Astrocyte (in vitro differentiated cells and primary cell): ENCODE measurements around the gene SIRPB2. TPM values are rescaled to one million over a fixed set of nuclear protein-coding genes. Genes with fewer than 3 reads are reported as not detected.

ENCODE experiments used
- DNase-seq: peaks from one replicate; pipeline ENCODE4 v3.0.0-alpha.2; 2010; ENCODE audit warnings: low read depth
- FAIRE-seq: peaks from 2 replicates; lab custom pipeline; 2011; peaks lifted over from hg19 to GRCh38; lab: Jason Lieb, UNC
- H2AFZ ChIP-seq: 2 replicates; pipeline ENCODE4 v1.6.0; 2012; ENCODE audit warnings: low read depth, low read length, inconsistent platforms
- H3K27ac ChIP-seq: 2 replicates; pipeline ENCODE4 v1.5.1; 2011; ENCODE audit warnings: low read depth, low read length, inconsistent platforms
- H3K27me3 ChIP-seq: 2 replicates; pipeline ENCODE4 v1.6.0; 2011; ENCODE audit warnings: low read length, inconsistent platforms; ENCODE audit not compliant: insufficient read depth
- H3K36me3 ChIP-seq: 2 replicates; pipeline ENCODE4 v1.5.1; 2011; ENCODE audit warnings: low read length, inconsistent platforms; ENCODE audit not compliant: insufficient read depth
- H3K4me1 ChIP-seq: 2 replicates; pipeline ENCODE4 v1.5.1; 2011; ENCODE audit warnings: low read length, inconsistent platforms; ENCODE audit not compliant: insufficient read depth
- H3K4me2 ChIP-seq: 2 replicates; pipeline ENCODE4 v1.6.0; 2012; ENCODE audit warnings: low read length, inconsistent platforms
- H3K4me3 ChIP-seq: 2 replicates; pipeline ENCODE4 v1.5.1; 2011; ENCODE audit warnings: low read depth, mild to moderate bottlenecking, low read length, inconsistent platforms; ENCODE audit not compliant: insufficient read depth
- H3K79me2 ChIP-seq: 2 replicates; pipeline ENCODE4 v1.6.0; 2012; ENCODE audit warnings: mild to moderate bottlenecking, low read length, inconsistent platforms; ENCODE audit not compliant: insufficient read depth
- H3K9ac ChIP-seq: 2 replicates; pipeline ENCODE4 v1.6.0; 2012; ENCODE audit warnings: mild to moderate bottlenecking, low read length, inconsistent platforms
- H3K9me3 ChIP-seq: 2 replicates; pipeline ENCODE4 v1.5.1; 2012; ENCODE audit warnings: low read depth, mild to moderate bottlenecking, low read length, inconsistent platforms; ENCODE audit not compliant: insufficient read depth
- H4K20me1 ChIP-seq: 2 replicates; pipeline ENCODE4 v1.6.0; 2012; ENCODE audit warnings: low read length, inconsistent platforms; ENCODE audit not compliant: insufficient read depth
- H3K27ac Mint-ChIP-seq: one replicate; pipeline ENCODE4 v1.8.0; 2021; ENCODE audit warnings: mild to moderate bottlenecking, mixed read lengths; ENCODE audit not compliant: unreplicated experiment
- H3K27me3 Mint-ChIP-seq: one replicate; pipeline ENCODE4 v1.8.0; 2021; ENCODE audit warnings: low read depth, mixed read lengths; ENCODE audit not compliant: unreplicated experiment
- H3K36me3 Mint-ChIP-seq: one replicate; pipeline ENCODE4 v1.8.0; 2021; ENCODE audit warnings: low read depth, mixed read lengths; ENCODE audit not compliant: unreplicated experiment
- H3K4me1 Mint-ChIP-seq: one replicate; pipeline ENCODE4 v1.8.0; 2021; ENCODE audit warnings: low read depth, mixed read lengths; ENCODE audit not compliant: unreplicated experiment
- H3K4me3 Mint-ChIP-seq: one replicate; pipeline ENCODE4 v1.8.0; 2021; ENCODE audit warnings: mild to moderate bottlenecking, moderate library complexity, mixed read lengths; ENCODE audit not compliant: unreplicated experiment
- H3K9me3 Mint-ChIP-seq: one replicate; pipeline ENCODE4 v1.8.0; 2021; ENCODE audit warnings: mild to moderate bottlenecking, mixed read lengths; ENCODE audit not compliant: unreplicated experiment
- EZH2 ChIP-seq: IDR thresholded peaks from 2 replicates; pipeline ENCODE4 v1.6.1; 2012; ENCODE audit warnings: mild to moderate bottlenecking, low read length, inconsistent platforms; ENCODE audit not compliant: insufficient read depth
- total RNA-seq: library from RNA; stranded (reverse); gene quantifications from 2 replicates; pipeline ENCODE4 v1.2.1, GENCODE V29; 2021
- TF ChIP-seq, protein P1 (sequence below): IDR thresholded peaks from 2 replicates; pipeline ENCODE4 v1.5.1; 2011; ENCODE audit warnings: low read depth, mild to moderate bottlenecking, inconsistent platforms, low read length, moderate library complexity; ENCODE audit not compliant: insufficient read depth

Gene SIRPB2
- total RNA-seq, 1 donor from 2014 or later, result not detected

DNA sequence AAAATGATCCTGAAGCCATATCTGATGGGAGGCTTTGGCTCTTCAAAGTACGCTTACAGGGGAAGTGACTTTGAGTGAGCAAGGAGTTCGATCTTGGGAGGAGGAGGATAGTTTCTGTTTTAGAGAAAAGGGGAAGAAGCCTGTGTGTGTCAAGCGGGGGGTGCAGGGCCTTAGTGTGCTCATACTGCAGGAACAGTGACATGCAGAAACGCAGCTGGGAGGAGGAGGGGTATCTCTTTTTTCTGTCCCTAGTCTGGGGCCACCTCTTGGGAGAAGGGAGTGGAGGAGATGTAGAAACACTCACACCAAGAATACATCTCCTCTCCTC is 46.5 kb upstream of the SIRPB2 start:
- Histone ChIP-seq H2AFZ (no peak overlapping the region), H3K4me1 (no peaks in the 10 kb centered on the region), H3K9ac (no peak overlapping the region), H3K27ac (no peak overlapping the region), H3K4me2 (no peak overlapping the region), H3K27me3 (peaks cover 2% of the 10 kb centered on the region), H3K36me3 (no peaks in the 10 kb centered on the region), H4K20me1 (no peaks in the 10 kb centered on the region), H3K9me3 (no peaks in the 10 kb centered on the region), H3K4me3 (no peak overlapping the region), H3K79me2 (no peaks in the 10 kb centered on the region)
- Mint-ChIP-seq H3K4me3 (no peak overlapping the region), H3K27me3 (peaks cover 20% of the 10 kb centered on the region), H3K27ac (no peak overlapping the region), H3K36me3 (no peaks in the 10 kb centered on the region), H3K4me1 (no peaks in the 10 kb centered on the region), H3K9me3 (peaks cover 7% of the 10 kb centered on the region)
- no peak for FAIRE-seq
- TF ChIP-seq EZH2, result no peak
- TF ChIP-seq, protein P1, sequence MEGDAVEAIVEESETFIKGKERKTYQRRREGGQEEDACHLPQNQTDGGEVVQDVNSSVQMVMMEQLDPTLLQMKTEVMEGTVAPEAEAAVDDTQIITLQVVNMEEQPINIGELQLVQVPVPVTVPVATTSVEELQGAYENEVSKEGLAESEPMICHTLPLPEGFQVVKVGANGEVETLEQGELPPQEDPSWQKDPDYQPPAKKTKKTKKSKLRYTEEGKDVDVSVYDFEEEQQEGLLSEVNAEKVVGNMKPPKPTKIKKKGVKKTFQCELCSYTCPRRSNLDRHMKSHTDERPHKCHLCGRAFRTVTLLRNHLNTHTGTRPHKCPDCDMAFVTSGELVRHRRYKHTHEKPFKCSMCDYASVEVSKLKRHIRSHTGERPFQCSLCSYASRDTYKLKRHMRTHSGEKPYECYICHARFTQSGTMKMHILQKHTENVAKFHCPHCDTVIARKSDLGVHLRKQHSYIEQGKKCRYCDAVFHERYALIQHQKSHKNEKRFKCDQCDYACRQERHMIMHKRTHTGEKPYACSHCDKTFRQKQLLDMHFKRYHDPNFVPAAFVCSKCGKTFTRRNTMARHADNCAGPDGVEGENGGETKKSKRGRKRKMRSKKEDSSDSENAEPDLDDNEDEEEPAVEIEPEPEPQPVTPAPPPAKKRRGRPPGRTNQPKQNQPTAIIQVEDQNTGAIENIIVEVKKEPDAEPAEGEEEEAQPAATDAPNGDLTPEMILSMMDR, result no peak
- DNase-seq, result no peak

DNA sequence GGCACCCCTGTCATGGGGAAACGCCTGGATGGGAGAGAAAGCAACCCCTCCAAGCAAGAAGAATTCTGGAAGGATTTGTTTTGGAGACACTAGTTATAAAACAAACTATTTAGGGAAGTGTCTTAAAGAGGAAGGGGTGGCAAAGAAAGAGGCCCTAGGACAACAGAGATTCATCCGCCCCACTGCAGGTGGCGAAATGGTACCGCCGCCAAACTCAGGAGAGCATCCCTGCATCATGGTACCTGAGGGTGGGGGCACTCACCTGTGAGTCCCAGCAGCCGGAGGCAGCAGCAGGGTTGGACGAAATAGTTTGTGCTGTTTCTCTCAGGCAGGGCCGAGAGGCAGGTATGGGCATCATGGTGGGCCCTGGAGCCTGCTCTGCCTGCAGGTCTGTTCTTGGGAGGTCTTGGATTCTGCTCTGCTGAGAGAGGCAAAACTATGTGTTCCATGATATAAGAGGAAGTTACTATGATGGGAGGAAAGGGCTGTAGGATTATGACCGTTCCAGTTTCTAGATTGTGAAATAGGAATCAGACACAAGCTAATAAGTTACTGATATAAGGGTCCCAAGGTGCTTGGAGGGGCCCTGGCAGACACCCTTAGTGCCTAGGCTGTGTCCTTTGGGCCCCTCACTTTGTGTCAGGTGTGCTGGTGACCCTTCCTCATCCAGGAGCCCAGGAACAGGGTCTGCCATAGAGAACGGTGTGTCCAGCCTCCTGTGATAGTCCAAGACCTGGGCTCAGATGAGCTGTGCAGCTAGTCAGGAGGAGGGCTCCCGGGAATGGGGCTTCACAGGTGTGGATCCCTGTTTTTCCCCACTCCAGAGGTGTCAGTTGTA is 45.9 kb upstream of the SIRPB2 start:
- H3K27me3 Mint-ChIP-seq, result peaks cover 20% of the 10 kb centered on the region

More for the DNA sequence above, 45.9 kb upstream of the SIRPB2 start:
- Histone ChIP-seq H3K79me2 (no peaks in the 10 kb centered on the region), H3K9ac (no peak overlapping the region), H3K4me2 (no peak overlapping the region), H3K27ac (no peak overlapping the region), H3K4me1 (no peaks in the 10 kb centered on the region), H3K36me3 (no peaks in the 10 kb centered on the region), H3K4me3 (no peak overlapping the region), H3K27me3 (peaks cover 2% of the 10 kb centered on the region), H2AFZ (no peak overlapping the region), H4K20me1 (no peaks in the 10 kb centered on the region), H3K9me3 (no peaks in the 10 kb centered on the region)
- Mint-ChIP-seq H3K9me3 (peaks cover 7% of the 10 kb centered on the region), H3K27ac (no peak overlapping the region), H3K36me3 (no peaks in the 10 kb centered on the region), H3K4me1 (no peaks in the 10 kb centered on the region), H3K4me3 (no peak overlapping the region)
- TF ChIP-seq, protein P1, result no peak
- TF ChIP-seq EZH2, result no peak
- DNase-seq (no peak), FAIRE-seq (no peak)
